ENCODE results near the gene FBXW8.

FBXW8 gene

GRCh38 chr12:116922194-116922897, 11.6 kb downstream of the FBXW8 start (continued):
- TF ChIP-seq ZNF24 (tag by site-specific recombination; IDR thresholded peaks at IDR 0.05) (peak; percentile 41; the same call in 1 of the 2 replicates), ZNF2 (tag by site-specific recombination; IDR thresholded peaks at IDR 0.05) (no peak), HOXA7 (CRISPR knock-in tag; IDR thresholded peaks at IDR 0.05; ENCODE audit: borderline replicate concordance) (no peak), WT1 (tag by site-specific recombination; IDR thresholded peaks at IDR 0.05) (peak; percentile 67), ZXDB (tag by site-specific recombination; IDR thresholded peaks at IDR 0.05) (peak; percentile 74), ZNF596 (tag by site-specific recombination; IDR thresholded peaks at IDR 0.05) (0 out of 2 replicates have a peak, but pooled peaks have one; percentile 21), GLI2 (tag by site-specific recombination; IDR thresholded peaks at IDR 0.05; ENCODE audit: borderline replicate concordance, low read depth) (0 out of 2 replicates have a peak, but pooled peaks have one; percentile 50), ZNF514 (tag by site-specific recombination; IDR thresholded peaks at IDR 0.05) (no peak), ZNF148 (tag by site-specific recombination; IDR thresholded peaks at IDR 0.05; ENCODE audit: borderline replicate concordance) (no peak), REST (tag by site-specific recombination; IDR thresholded peaks at IDR 0.05) (no peak), ZEB2 (tag by site-specific recombination; IDR thresholded peaks at IDR 0.05) (peak; percentile 72), ZBTB17 (tag by site-specific recombination; IDR thresholded peaks at IDR 0.05) (peak; percentile 61; the same call in 1 of the 2 replicates), ZNF561 (tag by site-specific recombination; IDR thresholded peaks at IDR 0.05; ENCODE audit: borderline replicate concordance) (no peak), ZNF518A (tag by site-specific recombination; conservative IDR thresholded peaks at IDR 0.05; ENCODE audit: low read depth) (no peak), ZNF692 (tag by site-specific recombination; IDR thresholded peaks at IDR 0.05) (peak; percentile 50; the same call in 1 of the 2 replicates), TSHZ1 (tag by site-specific recombination; IDR thresholded peaks at IDR 0.05; ENCODE audit: borderline replicate concordance) (peak; percentile 48; the same call in 1 of the 2 replicates), ZIC2 (tag by site-specific recombination; IDR thresholded peaks at IDR 0.05) (no peak), ZNF510 (tag by site-specific recombination; IDR thresholded peaks at IDR 0.05; ENCODE audit: insufficient replicate concordance) (no peak), YY2 (tag by site-specific recombination; IDR thresholded peaks at IDR 0.05) (no peak), HIC1 (tag by site-specific recombination; IDR thresholded peaks at IDR 0.05) (peak; percentile 64; the same call in 1 of the 2 replicates)
